Thoracic aorta (tissue), 2 donors: Measurements from ENCODE around the gene ADCY2. TPM values are rescaled to one million over a fixed set of nuclear protein-coding genes. Genes with fewer than 3 reads are reported as not detected.

Source experiments
- ATAC-seq: fragments of 150-250 bp; one replicate; pipeline ENCODE4 v1.8.0; 2017; ENCODE audit warnings: low read depth; ENCODE audit not compliant: insufficient number of reproducible peaks, low FRiP score
- DNase-seq: peaks from one replicate; pipeline ENCODE4 v3.0.0-alpha.2; 2020; ENCODE audit warnings: low spot score
- H3K27ac ChIP-seq, 2 donors: fragments of 200-600 bp; sonication (generic); 1 replicate in 1 of 2; 2 replicates in 1 of 2; pipeline ENCODE4 v1.5.1; 2016; ENCODE audit warnings: mild to moderate bottlenecking in 2 of 2, moderate library complexity in 2 of 2
- H3K27me3 ChIP-seq: fragments of 200-600 bp; sonication (generic); replicated peaks from 2 replicates; pipeline ENCODE4 v1.6.0; 2016; ENCODE audit warnings: mild to moderate bottlenecking; ENCODE audit not compliant: insufficient read depth
- H3K36me3 ChIP-seq: fragments of 200-600 bp; sonication (generic); one replicate; pipeline ENCODE4 v1.5.1; 2016
- H3K4me1 ChIP-seq, 2 donors: fragments of 200-600 bp; sonication (generic); 1 replicate in 1 of 2; 2 replicates in 1 of 2; pipeline versions ENCODE4 v1.5.1 to v1.6.0; 2016; ENCODE audit warnings: low read depth in 2 of 2, mild to moderate bottlenecking in 1 of 2; ENCODE audit not compliant: control insufficient read depth in 1 of 2
- H3K4me3 ChIP-seq: fragments of 200-600 bp; sonication (generic); 2 replicates; pipeline ENCODE4 v1.5.1; 2016; ENCODE audit warnings: mild to moderate bottlenecking
- H3K9me3 ChIP-seq: fragments of 200-600 bp; sonication (generic); 2 replicates; pipeline ENCODE4 v1.5.1; 2016
- total RNA-seq, 2 donors: library from RNA; depleted of rRNA; stranded (reverse); fragments of >200 nt; gene quantifications; one replicate each; pipeline versions ENCODE4 v1.1.0 to v1.2.3, GENCODE V29; 2016
- TF ChIP-seq, protein P1 (sequence below): fragments of 200-600 bp; sonication (generic); IDR thresholded peaks from one replicate; pipeline ENCODE4 v1.5.1; 2019; ENCODE audit warnings: antibody characterized with exemption

ADCY2 gene
- total RNA-seq, 2 donors from 2014 or later: 5.0 to 14.8 TPM

DNA sequence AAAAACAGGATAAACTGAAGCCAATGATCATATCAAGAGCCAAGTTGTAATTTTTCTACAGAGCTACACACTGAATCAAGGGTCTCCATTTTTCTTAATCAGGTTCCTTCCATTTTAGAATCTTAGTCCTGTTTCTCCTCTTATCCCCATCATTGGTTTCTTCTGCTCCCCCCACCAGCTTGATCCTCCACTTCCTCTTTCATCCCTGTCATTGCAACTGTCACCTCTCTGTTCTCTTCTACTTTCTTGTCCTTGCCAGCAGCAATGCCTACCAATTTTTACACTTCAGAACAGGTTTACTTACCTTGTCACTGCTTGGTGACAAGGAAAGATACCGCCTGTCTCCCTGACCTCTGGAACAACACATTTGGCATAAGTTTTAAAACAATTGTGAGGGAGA lies 357.7 kb downstream of the ADCY2 start:
- DNase-seq: no peak
- TF ChIP-seq, protein P1, sequence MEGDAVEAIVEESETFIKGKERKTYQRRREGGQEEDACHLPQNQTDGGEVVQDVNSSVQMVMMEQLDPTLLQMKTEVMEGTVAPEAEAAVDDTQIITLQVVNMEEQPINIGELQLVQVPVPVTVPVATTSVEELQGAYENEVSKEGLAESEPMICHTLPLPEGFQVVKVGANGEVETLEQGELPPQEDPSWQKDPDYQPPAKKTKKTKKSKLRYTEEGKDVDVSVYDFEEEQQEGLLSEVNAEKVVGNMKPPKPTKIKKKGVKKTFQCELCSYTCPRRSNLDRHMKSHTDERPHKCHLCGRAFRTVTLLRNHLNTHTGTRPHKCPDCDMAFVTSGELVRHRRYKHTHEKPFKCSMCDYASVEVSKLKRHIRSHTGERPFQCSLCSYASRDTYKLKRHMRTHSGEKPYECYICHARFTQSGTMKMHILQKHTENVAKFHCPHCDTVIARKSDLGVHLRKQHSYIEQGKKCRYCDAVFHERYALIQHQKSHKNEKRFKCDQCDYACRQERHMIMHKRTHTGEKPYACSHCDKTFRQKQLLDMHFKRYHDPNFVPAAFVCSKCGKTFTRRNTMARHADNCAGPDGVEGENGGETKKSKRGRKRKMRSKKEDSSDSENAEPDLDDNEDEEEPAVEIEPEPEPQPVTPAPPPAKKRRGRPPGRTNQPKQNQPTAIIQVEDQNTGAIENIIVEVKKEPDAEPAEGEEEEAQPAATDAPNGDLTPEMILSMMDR: no peak
- Histone ChIP-seq H3K9me3 (no peaks in the 10 kb centered on the region), H3K27me3 (no peaks in the 10 kb centered on the region), H3K4me1 (no peaks in the 10 kb centered on the region), H3K4me3 (no peak overlapping the region), H3K36me3 (no peaks in the 10 kb centered on the region), H3K27ac (no peak overlapping the region)
- ATAC-seq: no peak

DNA sequence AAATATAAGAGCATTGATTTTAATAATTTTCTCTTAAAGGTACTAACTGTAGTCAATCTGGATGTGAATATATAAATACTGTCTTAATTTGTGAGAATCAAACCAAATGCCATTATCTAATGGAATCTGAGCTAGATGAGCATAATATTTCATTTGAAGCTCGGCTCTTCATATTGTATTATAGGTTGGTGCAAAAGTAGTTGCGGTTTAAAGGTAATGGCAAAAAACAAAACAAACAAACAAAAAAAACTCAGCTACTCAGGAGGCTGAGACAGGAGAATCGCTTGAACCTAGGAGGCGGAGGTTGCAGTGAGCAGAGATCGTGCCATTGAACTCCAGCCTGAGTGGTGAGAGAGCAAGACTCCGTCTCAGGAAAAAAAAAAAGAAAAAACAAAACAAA lies 358.6 kb downstream of the ADCY2 start:
- Histone ChIP-seq H3K27me3 (no peaks in the 10 kb centered on the region), H3K27ac (no peak overlapping the region), H3K4me3 (no peak overlapping the region), H3K36me3 (no peaks in the 10 kb centered on the region), H3K9me3 (no peaks in the 10 kb centered on the region), H3K4me1 (peaks cover 0 to 4% of the 10 kb centered on the region in 2 donors)
- TF ChIP-seq, protein P1: no peak
- ATAC-seq: no peak
- no peak for DNase-seq

DNA sequence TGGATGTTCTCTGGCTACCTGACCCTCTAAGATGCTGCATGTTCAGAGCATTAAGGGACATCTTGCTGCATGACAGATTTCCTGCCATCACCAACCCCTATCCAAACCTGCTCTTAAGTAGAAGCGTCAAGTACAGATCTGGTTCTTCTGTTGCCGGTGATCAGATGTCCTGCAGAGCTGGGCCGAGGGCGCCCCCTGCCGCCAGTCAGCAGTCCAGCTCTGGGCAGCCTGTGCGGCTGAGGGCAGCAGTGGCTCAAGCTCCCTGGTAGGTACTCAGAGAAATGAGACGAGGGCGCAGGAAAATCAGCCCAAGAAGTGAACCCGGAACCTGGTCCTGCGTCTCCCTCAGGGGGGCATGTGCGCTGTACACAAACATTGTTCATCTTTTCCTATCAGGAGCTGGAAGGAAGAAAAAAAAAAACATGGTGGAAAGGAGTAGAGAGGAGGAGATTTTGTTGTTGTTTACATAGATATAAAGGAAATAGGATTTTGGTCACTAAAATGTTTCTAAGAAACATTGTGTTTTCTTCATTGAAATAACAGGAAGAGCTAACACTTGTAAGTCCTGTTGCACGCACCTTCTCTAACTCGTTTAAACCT lies 359.2 kb downstream of the ADCY2 start:
- Histone ChIP-seq H3K36me3 (no peaks in the 10 kb centered on the region), H3K9me3 (no peaks in the 10 kb centered on the region), H3K27ac (no peak overlapping the region), H3K4me1 (peaks cover 0 to 10% of the 10 kb centered on the region in 2 donors), H3K27me3 (no peaks in the 10 kb centered on the region), H3K4me3 (no peak overlapping the region)
- DNase-seq: no peak
- ATAC-seq: no peak
- TF ChIP-seq, protein P1: peak; percentile 70

DNA sequence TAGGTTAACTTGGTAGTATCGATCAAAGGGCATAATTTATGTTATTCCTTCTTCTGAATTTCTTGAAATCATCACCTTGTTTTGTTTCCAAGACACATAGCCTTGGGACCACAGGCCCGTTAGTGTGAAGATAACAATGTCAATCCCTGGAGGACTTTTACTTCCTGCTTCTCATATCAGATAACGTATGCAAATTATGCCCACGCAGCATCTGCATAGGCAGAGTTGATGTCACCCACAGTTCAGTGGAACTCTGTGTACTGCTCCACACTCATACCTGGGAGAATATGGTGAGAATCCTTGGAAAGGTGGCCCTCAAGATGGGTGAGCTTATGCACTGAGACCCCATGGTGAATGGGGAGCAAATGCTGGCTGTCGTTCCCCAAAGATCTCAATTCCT lies 360.0 kb downstream of the ADCY2 start:
- Histone ChIP-seq H3K36me3 (no peaks in the 10 kb centered on the region), H3K9me3 (no peaks in the 10 kb centered on the region), H3K4me1 (peaks cover 0 to 15% of the 10 kb centered on the region in 2 donors), H3K27me3 (no peaks in the 10 kb centered on the region), H3K27ac (no peak overlapping the region), H3K4me3 (no peak overlapping the region)
- no peak for ATAC-seq
- TF ChIP-seq, protein P1: no peak
- DNase-seq: no peak

DNA sequence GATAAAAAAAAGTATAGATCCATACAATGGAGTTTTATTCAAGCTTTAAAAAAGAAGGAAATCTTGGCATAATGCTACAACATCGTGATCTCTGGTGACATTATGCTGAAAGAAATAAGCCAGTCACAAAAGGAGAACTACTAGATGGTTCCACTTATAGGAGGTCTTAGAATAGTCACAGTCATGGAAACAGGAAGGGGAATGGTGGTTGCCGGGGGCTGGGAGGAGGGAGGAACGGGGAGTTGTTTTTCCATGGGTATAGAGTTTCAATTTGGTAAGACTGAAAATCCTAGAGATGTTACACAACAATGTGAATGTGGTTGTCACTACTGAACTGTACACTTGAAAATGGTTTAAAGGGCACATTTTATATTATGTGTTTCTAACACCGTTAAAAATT lies 360.5 kb downstream of the ADCY2 start:
- TF ChIP-seq, protein P1: no peak
- DNase-seq (no peak), ATAC-seq (no peak)
- no peak overlapping the region for H3K27ac ChIP-seq
- H3K27me3 ChIP-seq: no peaks in the 10 kb centered on the region
- H3K36me3 ChIP-seq: no peaks in the 10 kb centered on the region
- no peaks in the 10 kb centered on the region for H3K9me3 ChIP-seq
- H3K4me3 ChIP-seq: no peak overlapping the region
- peaks cover 0 to 15% of the 10 kb centered on the region in 2 donors for H3K4me1 ChIP-seq
